ENCODE measurements around the gene STON1. TPM values are rescaled to one million over a fixed set of nuclear protein-coding genes. Genes with fewer than 3 reads are reported as not detected.
"Not testable (repeated sequence)": the region's sequence is repeated elsewhere in the genome, so short reads cannot be mapped to it uniquely, and the experiment has no call there.

STON1 gene
- total RNA-seq, 1 donor from 2014 or later = 16.2 TPM

DNA sequence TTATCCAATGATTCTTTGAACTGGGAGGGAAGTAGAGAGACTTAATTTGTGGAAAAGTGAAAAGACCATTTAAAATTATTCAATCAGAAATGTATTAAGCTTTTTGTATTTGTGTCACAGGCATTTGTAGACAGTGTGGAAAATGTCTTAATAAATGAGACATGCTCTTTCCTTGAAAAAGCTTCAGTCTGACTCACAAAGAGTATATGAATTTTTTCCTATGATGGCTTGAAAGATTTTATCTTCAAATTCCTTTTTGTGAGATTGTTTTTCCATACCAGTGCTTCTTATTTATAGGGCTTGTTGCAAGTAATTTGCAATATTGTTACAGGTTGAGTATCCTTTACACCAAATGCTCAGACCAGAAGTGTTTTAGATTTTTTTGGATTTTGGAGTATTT is 39.5 kb downstream of the STON1 start:
- DNase-seq (ENCODE audit: low spot score) = no peak

DNA sequence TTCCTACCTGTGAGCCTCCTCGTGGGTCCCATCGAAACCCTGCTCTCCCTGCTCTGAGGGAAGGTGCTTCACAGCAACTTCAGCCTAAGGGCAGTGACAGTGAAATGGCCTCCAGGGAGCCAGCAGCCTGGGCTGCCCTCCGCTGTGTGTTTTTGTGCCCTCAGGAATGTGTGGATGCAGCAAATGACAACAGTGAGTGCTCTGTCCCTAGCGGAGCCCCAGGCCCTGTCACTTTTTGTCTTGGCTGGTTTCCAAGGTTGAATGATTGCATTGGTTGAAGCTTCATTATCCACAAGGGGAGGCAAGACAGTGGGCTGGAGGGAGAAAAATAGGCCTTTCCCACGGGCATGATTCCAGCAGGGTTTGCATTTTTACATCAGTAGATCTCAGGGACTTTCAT is 42.9 kb downstream of the STON1 start:
- DNase-seq (ENCODE audit: low spot score) = no peak

GRCh38 chr2:48574353-48575287 is 44.7 kb downstream of the STON1 start:
- no peak for DNase-seq (ENCODE audit: low spot score)

DNA sequence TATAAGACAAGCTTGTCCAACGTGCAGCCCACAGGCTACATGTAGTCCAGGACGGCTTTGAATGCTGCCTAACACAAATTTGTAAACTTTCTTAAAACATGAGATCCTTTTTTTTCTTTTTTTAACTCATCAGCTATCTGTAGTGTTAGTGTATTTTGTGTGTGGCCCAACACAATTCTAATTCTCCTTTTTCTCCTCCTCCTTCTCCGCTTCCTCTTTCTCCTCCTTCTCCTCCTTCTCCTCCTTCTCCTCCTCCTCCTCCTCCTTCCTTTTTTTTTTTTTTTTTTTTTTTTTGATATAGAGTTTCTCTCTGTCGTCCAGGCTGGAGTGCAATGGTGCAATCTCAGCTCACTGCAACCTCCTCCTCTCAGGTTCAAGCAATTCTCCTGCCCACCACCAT is 48.4 kb downstream of the STON1 start:
- DNase-seq (ENCODE audit: low spot score) = no peak

GRCh38 chr2:48583961-48584360 is 54.0 kb downstream of the STON1 start:
- DNase-seq (ENCODE audit: low spot score) = no peak

DNA sequence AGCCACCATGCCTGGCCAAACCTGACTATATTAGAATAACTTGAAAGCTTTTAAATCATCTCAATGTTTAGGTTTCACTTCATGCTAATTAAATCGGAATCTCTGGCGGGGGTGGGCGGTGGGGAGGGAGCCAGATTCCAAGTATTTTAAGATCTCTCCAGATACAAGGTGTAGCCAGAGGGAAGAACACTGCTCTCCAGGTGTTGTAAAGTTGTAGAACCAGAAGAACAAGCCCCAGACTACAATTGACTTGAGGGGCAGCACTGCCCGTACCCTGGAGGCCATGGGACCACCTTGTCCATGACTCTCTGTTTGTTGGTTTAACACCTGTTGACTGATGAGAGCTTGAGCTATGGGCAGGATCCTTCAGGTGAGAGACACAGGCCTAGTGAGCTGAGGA is 54.6 kb downstream of the STON1 start:
- no peak for DNase-seq (ENCODE audit: low spot score)

DNA sequence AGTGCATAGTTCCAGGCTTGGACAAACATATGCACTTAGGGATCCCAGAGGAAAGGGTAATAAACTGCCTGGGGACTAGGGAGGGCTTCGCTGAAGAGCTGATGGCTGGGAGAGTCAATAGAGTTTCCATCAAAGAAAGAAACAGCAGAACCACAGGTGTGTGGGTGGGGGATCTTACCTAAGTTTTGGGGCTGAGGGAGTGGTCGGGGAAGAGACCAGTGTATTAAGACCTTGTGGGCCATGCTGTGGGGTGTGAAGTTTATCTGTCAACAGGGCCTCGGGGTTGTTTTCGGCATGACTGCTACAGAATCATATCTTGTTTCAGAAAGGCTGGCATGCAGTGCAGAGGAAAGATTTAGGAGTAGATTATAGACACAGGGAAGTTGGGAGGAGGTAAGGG is 56.5 kb downstream of the STON1 start:
- no peak for DNase-seq (ENCODE audit: low spot score)

GRCh38 chr2:48587560-48587959 is 57.6 kb downstream of the STON1 start:
- no peak for DNase-seq (ENCODE audit: low spot score)

DNA sequence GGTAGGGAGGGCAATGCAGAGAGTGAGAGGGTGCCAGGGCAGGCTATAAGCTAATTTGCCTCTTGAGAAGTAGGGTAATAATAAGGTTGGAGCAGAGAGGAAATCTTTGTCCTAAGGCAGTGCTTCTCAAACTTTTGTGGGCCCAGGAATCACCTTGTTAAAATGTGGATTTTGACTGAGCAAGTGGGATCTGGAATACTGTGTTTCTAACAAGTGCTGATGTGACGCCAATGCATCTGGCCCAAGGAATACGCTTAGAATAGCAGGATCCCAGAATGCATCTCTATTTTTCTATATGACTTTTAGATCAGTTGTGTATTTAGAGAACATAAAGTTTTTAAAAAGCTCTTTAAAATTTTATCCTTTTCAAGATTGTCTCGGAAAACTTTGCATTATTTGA is 58.0 kb downstream of the STON1 start:
- no peak for DNase-seq (ENCODE audit: low spot score)

GRCh38 chr2:48588745-48589144 is 58.8 kb downstream of the STON1 start:
- DNase-seq (ENCODE audit: low spot score) = no peak

- no peak for DNase-seq (ENCODE audit: low spot score)
Measured at GRCh38 chr2:48589170-48589767, 59.3 kb downstream of the STON1 start.

- no peak for DNase-seq (ENCODE audit: low spot score)
Measured at GRCh38 chr2:48590017-48590416, 60.1 kb downstream of the STON1 start.

DNA sequence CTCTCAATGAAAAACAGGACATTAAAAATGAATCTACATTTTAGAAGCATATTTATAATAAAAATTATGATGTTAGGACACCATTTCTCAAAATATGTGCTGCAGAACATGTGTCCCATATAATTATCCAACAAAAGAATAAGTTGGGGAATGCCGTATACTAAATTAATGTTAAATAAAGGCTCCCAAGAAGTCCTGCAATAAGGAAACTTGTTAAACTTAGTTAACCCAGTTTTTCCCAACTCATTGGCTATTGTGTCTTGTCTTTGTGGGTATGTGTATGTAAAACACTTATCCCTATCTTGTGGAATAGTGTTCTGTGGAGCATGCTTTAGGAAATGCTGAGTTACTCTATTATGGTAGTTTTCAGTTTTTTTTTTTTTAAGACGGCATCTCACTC is 62.1 kb downstream of the STON1 start:
- no peak for DNase-seq (ENCODE audit: low spot score)

DNA sequence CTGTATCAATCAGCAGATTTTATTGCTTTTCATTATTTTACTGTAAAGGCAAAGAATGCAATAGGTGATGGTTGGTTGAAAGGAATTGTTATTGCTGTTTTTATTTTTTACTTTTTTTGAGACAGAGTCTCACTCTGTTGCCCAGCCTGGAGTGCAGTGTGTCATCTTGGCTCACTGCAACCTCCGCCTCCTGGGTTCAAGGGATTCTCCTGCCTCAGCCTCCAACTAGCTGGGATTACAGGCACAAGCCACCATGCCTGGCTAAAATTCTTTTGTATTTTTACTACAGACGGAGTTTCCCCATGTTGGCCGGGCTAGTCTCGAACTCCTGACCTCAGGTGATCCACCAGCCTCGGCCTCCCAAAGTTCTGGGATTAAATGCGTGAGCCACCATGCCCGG is 66.8 kb downstream of the STON1 start:
- DNase-seq (ENCODE audit: low spot score) = not testable (repeated sequence)

- DNase-seq (ENCODE audit: low spot score) = no peak
Measured at GRCh38 chr2:48597492-48597891, 67.5 kb downstream of the STON1 start.

DNA sequence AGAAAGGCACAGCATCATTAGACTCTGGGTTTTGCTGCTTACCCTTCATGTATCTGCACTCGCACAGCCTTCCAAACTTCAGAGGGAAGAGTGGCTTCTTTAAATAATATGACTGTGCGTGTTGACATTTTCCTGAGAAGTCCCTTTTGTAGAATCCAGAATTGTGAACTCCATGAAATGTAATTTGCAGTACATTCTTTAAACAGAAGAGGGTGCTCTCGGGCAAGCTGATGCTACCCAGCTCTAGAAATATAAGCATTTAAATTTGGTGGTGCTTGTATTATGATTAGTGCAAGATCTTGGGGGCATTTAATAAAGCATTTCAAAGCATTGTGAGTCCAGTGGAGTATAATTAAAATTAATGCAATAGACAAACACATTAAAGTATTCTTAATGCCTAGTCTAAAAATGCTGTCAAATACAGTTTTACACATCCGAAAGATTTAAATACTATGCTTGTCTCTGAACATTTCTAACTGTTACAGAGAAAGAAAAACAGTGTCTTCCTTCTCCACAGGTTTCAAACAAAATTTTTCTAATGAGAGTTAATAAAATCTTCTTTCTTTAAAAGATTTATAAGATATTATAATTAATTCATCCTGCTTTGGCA is 70.4 kb downstream of the STON1 start:
- no peak for DNase-seq (ENCODE audit: low spot score)

DNA sequence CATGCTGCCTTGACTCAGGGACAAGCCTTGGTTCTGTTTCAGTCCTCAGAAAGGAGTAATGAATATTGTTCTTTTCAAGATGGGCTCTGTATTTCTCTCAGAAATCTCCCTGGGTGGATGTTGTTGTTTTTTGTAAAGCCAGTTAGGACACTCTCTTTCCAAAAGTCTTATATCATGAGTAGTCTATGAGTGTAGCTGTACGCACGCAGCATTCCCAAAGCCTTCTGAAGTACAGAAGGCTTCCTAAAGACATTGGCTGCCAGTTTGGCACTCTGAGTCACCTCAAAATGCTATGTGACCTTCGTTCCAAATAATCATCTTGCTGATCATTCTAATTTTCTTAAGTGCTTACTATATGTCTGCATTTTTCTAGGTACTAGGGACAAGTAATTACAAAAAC is 71.0 kb downstream of the STON1 start:
- DNase-seq (ENCODE audit: low spot score) = no peak

GRCh38 chr2:48601349-48601748 is 71.4 kb downstream of the STON1 start:
- no peak for DNase-seq (ENCODE audit: low spot score)

DNA sequence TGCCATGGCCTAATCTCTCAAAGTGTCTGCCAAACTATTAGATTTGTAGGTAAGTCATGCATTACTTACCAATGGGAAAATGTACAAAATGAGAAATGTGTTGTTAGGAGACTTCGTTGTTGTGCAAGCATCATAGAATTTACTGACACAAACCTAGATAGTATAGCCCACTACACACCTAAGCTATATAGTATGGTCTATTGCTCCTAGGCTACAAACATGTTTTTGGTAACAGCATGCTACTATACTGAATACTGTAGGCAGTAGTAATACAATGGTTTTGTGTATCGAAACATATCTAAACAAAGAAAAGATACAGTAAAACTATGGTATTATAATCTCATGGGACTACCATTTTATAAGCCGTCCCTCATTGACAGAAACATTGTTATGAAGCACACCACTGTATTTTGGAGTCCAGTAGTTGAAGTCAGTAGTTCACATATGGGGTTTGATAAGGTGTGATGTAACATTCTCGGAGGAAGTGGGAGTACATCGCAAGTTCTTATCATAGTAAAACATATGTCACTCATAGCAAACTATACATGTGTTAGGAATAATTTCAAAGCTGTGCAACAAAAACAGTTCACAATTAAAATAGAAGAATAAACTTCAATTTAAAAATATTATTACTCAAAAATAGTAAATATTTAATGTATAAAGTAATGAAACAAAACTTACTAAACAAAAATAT is 75.7 kb downstream of the STON1 start:
- DNase-seq (ENCODE audit: low spot score) = no peak

GRCh38 chr2:48607307-48608014 is 77.5 kb downstream of the STON1 start:
- DNase-seq (ENCODE audit: low spot score) = no peak

GRCh38 chr2:48613211-48613610 is 83.3 kb downstream of the STON1 start:
- no peak for DNase-seq (ENCODE audit: low spot score)

DNA sequence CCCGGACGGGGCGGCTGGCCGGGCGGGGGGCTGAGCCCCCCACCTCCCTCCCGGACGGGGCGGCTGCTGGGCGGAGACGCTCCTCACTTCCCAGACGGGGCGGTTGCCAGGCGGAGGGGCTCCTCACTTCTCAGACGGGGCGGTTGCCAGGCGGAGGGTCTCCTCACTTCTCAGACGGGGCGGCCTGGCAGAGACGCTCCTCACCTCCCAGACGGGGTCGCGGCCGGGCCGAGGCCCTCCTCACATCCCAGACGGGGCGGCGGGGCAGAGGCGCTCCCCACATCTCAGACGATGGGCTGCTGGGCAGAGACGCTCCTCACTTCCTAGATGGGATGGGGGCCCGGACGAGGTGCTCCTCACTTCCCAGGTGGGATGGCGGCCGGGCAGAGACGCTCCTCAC is 84.6 kb downstream of the STON1 start:
- DNase-seq (ENCODE audit: low spot score) = not testable (repeated sequence)

All from ureter (tissue), 1 donor.